HG03175 (cell line): ENCODE measurements around the gene EFS.

ENCODE experiments used
- ATAC-seq: cut with Tn5 transposase; IDR thresholded peaks from one replicate; pipeline ENCODE4 v1.9.1; 2021; ENCODE audit warnings: mild to moderate bottlenecking, moderate library complexity; ENCODE audit not compliant: unreplicated experiment

EFS gene

DNA sequence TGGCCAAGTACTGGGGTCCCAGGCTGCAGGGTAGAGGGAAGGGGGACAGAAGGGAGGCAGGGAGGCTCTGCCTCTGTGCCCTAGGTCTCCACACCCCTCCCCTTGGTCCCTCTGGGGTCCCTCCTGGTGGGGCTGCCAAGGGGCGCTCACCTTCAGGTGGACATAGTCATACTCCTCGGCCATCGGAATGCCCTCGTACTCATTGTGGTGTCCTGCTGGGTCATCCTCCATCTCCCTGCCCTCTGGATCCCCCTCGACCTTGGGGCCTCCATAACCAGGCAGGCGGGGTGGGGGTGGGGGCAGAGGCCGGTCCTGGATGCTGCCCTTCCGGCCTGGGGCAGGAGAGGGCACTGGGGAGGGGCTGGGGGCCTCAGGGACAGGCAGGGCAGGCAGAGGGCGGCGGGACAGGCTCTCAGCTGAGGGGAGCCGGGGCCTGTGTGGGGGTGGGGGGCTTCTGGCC is 5.8 kb downstream of the EFS start:
- ATAC-seq: no peak

GRCh38 chr14:23358553-23359166 is 6.3 kb downstream of the EFS start:
- ATAC-seq: no peak

GRCh38 chr14:23358042-23358441 is 6.9 kb downstream of the EFS start:
- no peak for ATAC-seq

DNA sequence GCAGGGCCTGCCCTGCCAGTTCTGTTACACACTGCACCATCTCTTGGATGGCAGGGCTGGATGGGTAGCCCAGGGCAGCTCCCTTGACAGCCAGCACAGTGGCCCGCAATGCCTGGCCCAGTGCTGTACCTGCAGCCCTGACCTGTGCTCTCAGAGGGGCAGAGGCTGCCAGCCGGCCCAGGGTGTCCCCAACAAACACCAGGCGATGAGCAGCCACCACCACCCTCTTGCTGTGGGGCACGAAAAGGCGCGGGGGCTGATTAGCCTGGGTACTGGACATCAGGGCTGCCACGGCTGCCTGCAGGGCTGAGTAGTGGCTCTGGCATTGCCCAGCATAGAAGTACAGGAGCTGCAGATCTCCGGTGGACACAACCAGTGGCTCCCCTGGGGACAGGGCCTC is 7.7 kb downstream of the EFS start:
- ATAC-seq: no peak

DNA sequence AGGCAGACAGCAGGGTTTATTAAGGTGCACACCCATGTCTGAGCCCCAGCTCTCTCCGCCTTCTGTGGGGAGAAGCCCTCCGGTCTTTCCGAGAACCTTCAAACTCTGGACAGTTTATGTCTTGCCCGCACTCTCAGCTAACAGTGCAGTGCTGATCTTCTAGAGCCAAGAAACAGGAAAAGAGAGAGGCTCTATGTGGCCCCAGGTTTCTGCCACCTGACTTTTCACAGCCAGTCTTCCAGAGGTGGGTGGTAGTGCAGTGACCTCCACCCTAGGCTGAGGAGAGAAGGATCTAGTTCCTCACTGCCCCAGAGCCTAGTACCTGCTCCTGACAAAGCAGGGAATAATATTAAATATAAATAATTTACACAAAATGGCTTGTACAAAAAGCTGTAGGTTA is 8.3 kb downstream of the EFS start:
- ATAC-seq: no peak

- ATAC-seq: no peak
Observed at GRCh38 chr14:23355871-23356435, 9.0 kb downstream of the EFS start.

DNA sequence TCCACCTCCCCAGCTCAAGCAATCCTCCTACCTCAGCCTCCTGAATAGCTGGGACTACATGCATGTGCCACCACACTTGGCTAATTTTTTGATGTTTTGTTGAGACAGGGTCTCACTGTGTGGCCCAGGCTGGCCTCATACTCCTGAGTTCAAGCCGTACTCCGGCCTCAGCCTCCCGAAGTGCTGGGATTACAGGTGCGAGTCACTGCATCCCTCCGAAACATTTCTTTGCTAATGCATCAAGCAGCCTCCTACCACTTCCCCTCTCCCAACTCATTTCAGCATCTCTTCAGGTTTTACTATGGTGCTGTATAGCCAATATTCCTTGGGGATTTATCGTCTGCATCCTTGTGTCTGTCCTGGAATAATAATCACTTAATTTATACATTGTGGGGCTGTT is 10.0 kb downstream of the EFS start:
- no peak for ATAC-seq

- ATAC-seq: no peak
Observed at GRCh38 chr14:23353433-23353780, 11.6 kb downstream of the EFS start.

- ATAC-seq: no peak
Observed at GRCh38 chr14:23352506-23353432, 12.2 kb downstream of the EFS start, which contains the start of gene SLC22A17. TSS of gene SLC22A17 (minus strand) at chr14:23352887.

- ATAC-seq: no peak
Observed at GRCh38 chr14:23351681-23352505, 13.1 kb downstream of the EFS start.

GRCh38 chr14:23349156-23349845 is 15.7 kb downstream of the EFS start:
- ATAC-seq: no peak

GRCh38 chr14:23348297-23348655 is 16.7 kb downstream of the EFS start:
- no peak for ATAC-seq

- ATAC-seq: no peak
Observed at GRCh38 chr14:23347406-23348296, 17.3 kb downstream of the EFS start.

- no peak for ATAC-seq
Observed at GRCh38 chr14:23346693-23347405, 18.1 kb downstream of the EFS start.

- ATAC-seq: no peak
Observed at GRCh38 chr14:23345987-23346692, 18.8 kb downstream of the EFS start.

DNA sequence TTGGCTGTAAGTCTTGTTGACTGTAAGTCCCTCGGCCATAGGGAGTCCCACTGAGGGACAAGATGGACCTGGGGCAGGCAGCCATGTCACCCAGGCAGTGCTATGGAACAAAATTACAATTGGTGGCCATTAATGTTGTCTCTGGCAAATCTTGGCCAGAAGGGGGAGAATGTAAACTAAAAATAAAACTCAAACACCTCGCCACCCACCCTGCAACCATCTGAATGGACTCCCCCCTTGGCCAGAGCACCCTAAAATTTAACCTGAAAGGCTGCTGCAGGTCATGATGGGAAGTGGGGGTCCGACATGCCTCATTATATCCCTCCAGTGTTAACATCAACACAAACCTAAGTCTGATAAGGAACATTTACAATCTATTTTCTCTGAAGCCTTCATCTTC is 20.5 kb downstream of the EFS start:
- no peak for ATAC-seq

GRCh38 chr14:23339506-23340268 is 25.3 kb downstream of the EFS start:
- ATAC-seq: no peak

GRCh38 chr14:23335623-23336022 is 29.3 kb downstream of the EFS start:
- no peak for ATAC-seq
